GM18517 (cell line): ENCODE results near the gene MED27.

ENCODE experiments used
- ATAC-seq: cut with Tn5 transposase; IDR thresholded peaks from one replicate; pipeline ENCODE4 v1.9.1; 2021; ENCODE audit warnings: mild to moderate bottlenecking, moderate library complexity; ENCODE audit not compliant: unreplicated experiment

The MED27 gene

DNA sequence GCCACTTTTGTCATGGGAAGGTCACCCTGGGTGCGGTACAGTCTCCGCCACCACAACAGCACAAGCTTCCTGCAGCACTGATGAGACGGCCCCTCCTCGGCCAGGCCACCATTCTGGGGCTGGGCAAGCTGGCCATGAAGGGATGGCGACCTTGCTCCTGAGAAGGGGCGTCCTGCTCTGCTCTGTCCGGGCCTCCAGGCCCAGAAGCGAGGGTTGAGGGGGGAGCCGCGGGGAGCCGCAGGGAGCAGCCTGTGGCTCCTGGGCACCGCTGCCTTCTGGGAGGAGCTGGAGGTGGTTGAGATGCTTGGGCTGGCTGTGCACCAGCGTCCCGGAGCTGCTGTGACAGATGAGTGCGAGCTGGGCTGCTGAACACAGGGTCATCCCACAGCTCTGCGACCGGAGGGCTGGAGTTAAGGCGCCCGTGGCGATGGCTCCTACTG is 255.5 kb downstream of the MED27 start:
- no peak for ATAC-seq

DNA sequence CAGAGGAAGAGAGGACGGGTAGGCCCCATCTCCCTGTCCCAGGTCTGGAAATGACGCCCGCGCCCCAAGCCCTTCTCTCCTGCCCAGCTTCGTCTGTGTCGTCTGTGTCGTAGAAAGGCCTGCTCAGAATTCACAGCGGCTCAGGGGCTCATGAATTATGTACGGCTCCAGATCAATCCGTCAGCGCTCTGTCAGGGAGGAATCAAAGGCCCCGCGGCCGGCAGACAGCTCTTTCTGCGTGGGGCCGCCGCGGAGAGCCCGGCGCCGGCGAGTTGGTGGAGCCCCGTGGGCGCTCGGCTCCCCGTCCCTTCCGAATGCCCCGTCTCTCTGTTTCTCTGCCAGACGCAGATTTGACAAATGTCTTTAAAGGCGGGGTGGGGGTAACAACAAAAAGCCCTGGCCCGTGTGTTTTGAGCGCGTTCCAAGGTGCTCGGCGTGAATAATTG is 255.9 kb downstream of the MED27 start:
- no peak for ATAC-seq

DNA sequence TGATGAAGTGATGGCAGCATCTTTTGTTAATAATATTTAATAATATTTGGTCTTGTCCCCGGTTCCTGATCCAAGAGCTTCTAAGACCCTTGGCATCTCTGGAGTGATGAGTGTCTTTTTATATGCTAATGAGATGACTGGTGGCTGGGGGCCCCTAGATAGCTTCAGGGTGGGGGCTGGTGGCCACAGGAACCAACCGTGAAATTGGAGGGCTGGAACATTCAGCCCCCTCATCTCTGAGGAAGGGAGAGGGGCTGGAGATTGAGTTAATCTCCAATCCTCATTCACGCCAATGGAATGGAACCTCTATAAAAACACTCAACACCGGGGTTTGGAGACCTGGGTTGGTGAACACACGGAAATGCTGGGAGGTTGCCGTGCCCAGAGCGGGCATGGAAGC is 261.6 kb downstream of the MED27 start:
- ATAC-seq = no peak

DNA sequence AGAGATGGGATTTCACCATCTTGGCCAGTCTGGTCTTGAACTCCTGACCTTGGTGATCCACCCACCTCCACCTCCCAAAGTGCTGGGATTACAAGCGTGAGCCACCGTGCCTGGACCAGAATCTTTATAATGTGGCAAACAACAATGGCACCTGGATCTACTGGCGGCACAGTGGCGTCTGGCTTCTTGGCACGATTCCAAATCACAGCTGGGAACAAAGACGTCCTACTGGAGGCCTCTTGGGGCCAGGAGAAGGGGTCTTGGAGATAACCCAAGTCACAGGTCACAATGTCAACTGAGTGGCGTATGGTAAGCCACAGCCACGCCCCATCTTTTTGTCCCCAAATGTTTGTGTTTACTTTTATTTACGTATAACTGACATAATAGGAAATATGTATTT is 262.0 kb downstream of the MED27 start:
- no peak for ATAC-seq

DNA sequence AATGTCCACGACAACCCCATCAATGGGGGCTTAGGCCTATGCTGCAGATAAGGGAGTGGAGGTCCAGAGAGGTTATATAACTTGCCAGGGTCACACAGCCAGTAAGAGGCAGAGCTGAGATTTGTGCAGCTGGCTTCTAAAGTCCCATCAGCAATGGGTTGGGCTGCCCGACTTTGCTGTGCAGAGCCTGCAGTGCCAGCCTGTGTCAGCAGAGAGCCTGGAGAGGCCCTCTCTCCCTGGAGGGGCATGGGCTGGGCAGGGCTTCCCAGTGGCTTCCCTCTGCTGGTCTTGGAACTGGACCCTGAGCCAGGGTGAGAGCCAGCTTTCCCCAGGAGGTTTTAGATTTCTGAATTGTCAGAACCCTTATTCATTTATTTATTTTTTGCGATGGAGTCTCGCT is 262.6 kb downstream of the MED27 start:
- ATAC-seq = no peak

DNA sequence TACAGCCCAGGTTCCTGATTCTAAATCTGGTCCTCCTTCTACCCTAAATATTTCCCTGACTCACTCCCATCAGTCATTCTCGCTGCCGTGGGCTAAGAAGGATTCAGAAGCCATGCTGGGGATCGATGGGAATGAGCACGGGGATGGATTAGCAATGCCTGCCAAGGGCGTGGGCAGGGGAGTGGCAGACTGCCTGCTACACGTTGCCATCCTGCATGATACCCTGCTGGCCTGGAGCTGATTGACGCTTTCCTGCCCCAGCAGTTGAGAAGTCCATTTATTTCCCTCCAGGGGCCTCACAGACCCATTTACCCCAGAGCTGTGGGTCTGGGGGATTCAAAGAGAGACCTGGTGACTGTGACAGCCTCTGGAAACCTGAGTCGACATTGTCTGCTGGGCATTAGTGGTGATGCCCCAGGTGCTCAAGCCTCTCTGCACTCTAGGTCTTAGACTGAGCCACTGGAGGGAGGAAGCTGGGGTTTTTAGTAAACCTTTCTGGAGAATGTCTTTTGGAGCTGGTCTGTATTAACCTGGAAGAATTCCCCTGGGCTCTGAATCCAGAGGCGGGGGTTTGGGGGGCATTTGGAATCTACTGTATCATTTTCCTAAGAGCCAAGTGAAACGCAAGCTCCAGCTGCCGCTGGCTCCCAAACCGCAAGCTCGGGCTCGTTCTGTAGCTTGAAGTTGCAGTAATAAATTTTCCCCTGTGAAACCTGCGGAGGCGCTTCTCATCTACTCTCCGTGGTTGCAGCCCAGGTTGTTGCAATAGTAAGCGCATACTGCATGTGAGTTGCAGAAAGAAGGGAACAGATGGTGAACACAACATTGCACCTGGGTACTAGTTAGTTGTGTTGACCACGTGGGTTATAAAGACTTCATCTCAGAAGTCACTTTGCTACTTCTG is 263.4 kb downstream of the MED27 start:
- no peak for ATAC-seq

DNA sequence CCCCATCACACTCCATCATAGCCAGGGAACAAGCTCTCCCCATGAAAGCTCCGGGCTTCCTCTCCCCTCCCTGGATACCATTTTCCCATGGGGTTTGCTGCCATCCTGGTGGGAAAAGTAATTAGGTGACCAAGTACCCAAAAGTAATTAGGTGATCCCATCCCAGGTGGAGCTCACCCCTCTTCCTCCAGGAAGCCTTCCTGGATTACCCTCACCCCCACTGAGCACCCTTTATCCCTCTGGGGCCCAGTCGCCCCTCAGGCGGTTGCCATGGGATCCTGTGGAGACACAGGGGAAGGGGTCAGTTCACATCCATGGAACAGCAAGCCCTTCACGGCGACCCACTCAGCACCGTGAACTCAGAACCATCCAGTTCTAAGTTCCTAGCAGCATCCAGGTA is 265.0 kb downstream of the MED27 start:
- no peak for ATAC-seq

DNA sequence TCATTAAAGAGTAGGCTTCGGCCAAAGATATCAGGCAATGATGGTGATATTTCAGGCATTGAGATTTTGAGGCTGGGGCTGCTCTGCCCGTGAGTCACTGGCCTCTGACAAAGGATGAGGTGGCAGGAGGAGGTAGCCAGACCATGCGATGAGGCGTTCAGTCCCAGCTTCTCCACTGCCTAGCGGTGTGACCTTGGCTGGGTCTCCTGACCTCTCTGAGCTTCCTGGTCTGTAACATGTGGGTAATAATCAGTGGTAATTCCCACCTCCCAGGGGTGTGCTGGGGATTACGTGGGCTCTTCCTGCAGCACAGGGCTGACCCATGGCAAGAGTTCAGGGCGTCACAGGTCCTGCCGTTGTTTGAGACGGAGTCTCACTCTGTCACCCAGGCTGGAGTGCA is 266.6 kb downstream of the MED27 start:
- ATAC-seq = no peak

DNA sequence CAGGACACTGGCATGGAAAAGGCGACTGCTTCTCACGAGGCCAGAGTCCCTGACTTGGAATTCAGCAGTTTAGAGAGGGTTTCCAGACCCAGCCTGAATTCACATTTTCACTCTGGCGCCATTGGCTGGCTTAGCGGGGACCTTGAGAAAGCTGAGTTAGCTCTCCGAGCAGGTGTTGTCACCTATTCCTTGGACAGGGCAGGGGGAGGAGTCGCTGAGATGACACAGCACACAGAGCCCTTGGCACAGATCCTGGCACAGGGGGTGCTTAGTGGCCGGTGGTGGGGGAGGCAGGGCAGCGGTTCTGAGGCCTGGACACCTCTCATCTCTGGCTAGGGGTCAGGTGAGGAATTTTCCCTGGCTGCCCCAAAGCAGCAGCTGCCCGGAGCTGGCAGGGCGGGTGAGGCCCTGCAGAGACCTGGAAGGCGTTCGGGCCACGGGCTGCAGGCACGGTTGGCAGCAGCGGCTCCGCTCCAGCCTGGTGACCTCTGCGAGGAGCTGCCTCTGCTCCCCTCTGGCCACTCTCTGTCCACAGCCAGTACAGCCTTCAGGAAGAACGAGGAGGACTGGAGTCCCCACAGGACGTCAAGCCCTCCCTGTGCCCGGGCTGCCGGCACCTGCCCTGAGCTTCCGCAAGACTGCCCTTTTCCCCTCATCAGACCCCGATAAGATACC is 267.4 kb downstream of the MED27 start:
- ATAC-seq = no peak

DNA sequence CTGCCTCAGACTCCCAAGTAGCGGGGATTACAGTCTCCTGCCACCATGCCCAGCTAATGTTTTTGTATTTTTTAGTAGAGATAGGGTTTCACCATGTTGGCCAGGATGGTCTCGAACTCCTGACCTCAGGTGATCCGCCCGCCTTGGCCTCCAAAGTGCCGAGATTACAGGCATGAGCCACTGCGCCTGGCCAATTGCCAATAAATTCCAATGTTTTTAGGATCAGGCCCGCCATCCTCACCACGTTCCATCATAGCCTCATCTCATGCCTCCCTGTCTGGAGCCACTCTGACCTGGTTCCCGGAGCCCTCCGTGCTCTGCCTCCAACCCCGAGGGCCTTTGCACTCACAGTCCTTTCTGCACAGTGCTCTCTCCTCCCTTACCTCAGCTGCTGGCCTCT is 268.3 kb downstream of the MED27 start:
- ATAC-seq = no peak

DNA sequence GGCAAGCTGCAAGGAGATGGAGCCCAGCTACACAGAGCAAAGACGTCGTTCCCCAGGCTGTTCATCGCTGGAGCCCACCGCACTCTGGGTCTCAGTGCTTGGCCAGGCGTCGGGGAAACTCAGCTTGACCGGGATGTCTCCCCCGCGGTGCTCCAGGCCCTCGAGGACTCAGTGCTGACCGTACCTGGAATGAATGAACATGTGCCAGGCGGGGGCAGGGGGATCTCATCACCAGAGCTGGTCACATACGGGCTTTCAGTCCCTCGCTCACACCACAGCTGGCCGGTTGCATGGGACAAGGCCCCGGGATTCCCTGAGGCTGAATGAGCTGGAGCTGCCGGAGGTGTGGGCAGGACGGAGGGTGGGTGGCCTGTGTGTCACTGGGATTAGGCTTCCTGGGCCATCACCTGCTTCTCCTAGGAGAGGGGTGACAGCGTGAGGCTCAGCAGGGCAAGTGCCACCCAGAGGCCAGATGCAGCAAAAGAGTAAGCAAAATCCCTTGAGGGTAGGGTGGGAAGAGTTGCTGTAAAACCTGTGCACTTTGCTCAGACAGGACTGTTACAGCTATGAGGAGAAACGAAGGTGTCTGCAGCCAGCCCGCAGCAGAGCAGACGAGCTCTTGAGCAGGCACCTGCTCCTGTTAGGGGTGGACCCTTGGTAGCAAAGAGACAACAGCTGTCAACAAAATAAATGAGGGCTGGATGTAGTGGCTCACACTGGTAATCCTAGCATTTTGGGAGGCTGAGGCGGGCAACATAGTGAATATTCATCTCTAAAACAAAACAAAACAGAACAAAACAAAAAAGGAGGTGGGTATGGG is 269.1 kb downstream of the MED27 start:
- no peak for ATAC-seq
